ENCODE results near the gene PEDS1.
"Not testable (repeated sequence)": the region's sequence is repeated elsewhere in the genome, so short reads cannot be mapped to it uniquely, and the experiment has no call there.

The PEDS1 gene

GRCh38 chr20:50110141-50111047, 43.1 kb downstream of the PEDS1 start:
- DNase-seq, result no peak

DNA sequence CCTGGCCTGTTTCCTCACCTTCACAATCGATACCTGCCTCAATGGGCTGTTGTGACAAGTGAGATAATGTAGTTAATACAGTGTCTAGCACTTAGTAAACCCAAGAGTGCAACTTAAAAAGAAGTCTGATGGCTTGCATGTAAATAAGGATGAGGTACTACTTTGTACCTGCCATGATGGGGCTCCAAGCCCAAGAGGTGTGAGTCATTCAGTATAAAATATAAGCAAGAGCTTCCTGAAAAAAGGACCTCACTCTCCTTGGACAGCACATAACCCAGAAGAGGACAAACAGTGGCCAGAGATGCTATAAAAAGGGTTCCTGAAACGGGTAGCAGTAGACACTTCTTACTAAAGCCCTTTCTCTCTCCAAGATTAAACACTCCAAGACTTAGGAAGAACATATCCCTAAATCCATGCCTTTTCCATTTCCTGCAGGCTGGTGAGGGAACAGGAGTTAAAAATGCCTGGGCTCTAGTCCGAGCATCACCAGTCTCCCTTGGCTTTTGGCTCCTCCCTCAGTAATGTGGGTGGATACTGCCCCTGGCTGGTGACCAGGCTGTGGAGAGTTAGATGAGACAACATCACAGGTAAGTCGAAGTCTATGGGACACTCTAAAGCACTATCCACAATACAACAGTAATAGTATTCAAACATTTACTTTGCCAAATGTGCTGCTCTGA, 44.8 kb downstream of the PEDS1 start:
- no peak for DNase-seq

GRCh38 chr20:50107796-50108331, 45.7 kb downstream of the PEDS1 start:
- no peak for DNase-seq

- no peak for DNase-seq
These were observed 46.4 kb downstream of the PEDS1 start for GRCh38 chr20:50107086-50107660.

DNA sequence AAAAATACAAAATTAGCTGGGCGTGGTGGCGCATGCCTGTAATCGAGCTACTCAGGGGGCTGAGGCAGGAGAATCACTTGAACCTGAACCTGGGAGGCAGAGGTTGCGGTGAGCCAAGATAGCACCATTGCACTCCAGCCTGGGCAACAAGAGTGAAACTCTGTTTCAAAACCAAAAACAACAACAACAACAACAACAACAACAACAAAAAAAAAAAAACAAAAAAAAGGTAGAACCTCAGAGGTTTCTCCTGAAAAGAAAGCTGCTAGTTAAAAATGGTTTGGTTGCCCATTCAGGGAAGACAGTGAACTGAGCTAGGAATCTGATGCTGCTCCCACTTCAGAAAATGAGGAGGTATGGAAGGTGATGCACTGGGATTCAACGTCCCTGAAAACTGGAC, 46.9 kb downstream of the PEDS1 start:
- not testable (repeated sequence) for DNase-seq

Measured in femur (tissue), 1 donor.